GM21576 (cell line): Measurements from ENCODE around the gene SYMPK.
A peak's percentile ranks its signal among the peaks of the same experiment; 100 is the strongest.

Experiments used
- ATAC-seq: cut with Tn5 transposase; IDR thresholded peaks from one replicate; pipeline ENCODE4 v1.9.1; 2021; ENCODE audit warnings: mild to moderate bottlenecking, moderate library complexity; ENCODE audit not compliant: unreplicated experiment

SYMPK gene

GRCh38 chr19:45782820-45783785 is 79.8 kb downstream of the SYMPK start:
- no peak for ATAC-seq

GRCh38 chr19:45782162-45782691 is 80.7 kb downstream of the SYMPK start, which contains the start of gene DMPK:
Gene DMPK, minus strand, starts transcription at chr19:45782490. Its CDS starts 138 bp downstream, at chr19:45782352.
- ATAC-seq: no peak

GRCh38 chr19:45781214-45782161 is 81.5 kb downstream of the SYMPK start:
- ATAC-seq: no peak

GRCh38 chr19:45780448-45781213 is 82.3 kb downstream of the SYMPK start:
- no peak for ATAC-seq

GRCh38 chr19:45780146-45780447 is 82.8 kb downstream of the SYMPK start:
- ATAC-seq: no peak

- ATAC-seq: peak; percentile 76
Observed at GRCh38 chr19:45779231-45780145, 83.5 kb downstream of the SYMPK start.

GRCh38 chr19:45778010-45778661 is 84.8 kb downstream of the SYMPK start:
- no peak for ATAC-seq

- ATAC-seq: no peak
Observed at GRCh38 chr19:45777395-45777961, 85.5 kb downstream of the SYMPK start.

- ATAC-seq: no peak
Observed at GRCh38 chr19:45774765-45775164, 88.2 kb downstream of the SYMPK start.

- ATAC-seq: no peak
Observed at GRCh38 chr19:45773384-45773783, 89.6 kb downstream of the SYMPK start.

GRCh38 chr19:45772912-45773311 is 90.0 kb downstream of the SYMPK start:
- ATAC-seq: no peak

- no peak for ATAC-seq
Observed at GRCh38 chr19:45772130-45772840, 90.7 kb downstream of the SYMPK start.

GRCh38 chr19:45771311-45771933 is 91.5 kb downstream of the SYMPK start:
- ATAC-seq: no peak

- peak; percentile 48 for ATAC-seq
Observed at GRCh38 chr19:45770192-45771101, 92.5 kb downstream of the SYMPK start.

GRCh38 chr19:45769821-45770191 is 93.1 kb downstream of the SYMPK start:
- peak; percentile 17 for ATAC-seq

GRCh38 chr19:45768984-45769782 is 93.8 kb downstream of the SYMPK start, which contains the start of gene SIX5:
Gene SIX5, minus strand, starts transcription at chr19:45769252. Its CDS starts 408 bp downstream, at chr19:45768844.
- peak; percentile 50 for ATAC-seq
